22Rv1 (cell line): ENCODE results near the gene NLRC3.

ENCODE experiments used
- H3K27ac ChIP-seq: fragments of 450-650 bp; 2 replicates; pipeline ENCODE4 v1.5.1; 2017
- ZFX ChIP-seq: fragments of 450-650 bp; IDR thresholded peaks from 2 replicates; pipeline ENCODE4 v1.6.1; 2017; ENCODE audit warnings: antibody characterized with exemption, borderline replicate concordance
- TF ChIP-seq, protein P1 (sequence below): fragments of 450-650 bp; IDR thresholded peaks from 2 replicates; pipeline ENCODE4 v1.5.1; 2017; ENCODE audit warnings: mild to moderate bottlenecking

NLRC3 gene

DNA sequence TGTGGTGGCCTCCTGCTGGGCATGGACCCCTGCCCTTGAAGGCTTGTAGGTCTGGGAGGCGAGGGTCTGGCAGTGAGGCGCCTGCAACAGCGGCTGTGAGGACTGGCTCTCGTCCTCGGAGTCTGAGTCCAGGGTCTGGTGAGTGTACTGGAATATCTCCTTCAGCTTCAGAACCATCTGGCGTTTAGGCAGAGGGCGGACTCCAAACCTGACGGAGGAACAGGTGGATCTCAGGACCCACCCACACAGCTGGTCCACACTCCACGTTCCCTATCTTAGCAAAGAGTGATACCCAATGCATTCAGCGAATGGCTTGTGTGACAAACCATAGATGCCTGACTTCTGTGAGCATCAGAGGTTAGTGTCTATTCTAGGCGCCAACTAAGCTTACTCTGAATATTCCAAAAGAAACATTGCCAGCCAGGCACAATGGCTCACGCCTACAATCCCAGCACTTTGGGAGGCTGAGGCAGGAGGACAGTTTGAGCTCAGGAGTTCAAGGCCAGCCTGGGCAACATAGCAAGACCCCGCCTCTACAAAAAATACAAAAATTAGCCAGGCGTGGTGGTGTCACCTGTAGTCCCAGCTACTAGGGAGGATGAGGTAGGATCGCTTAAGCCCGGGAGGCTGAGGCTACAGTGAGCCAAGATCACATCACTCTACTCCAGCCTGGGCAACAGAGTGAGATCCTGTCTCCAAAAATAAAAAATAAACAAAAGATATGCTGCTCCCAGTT lies 6.3 kb upstream of the NLRC3 start:
- no peak for TF ChIP-seq ZFX
- TF ChIP-seq, protein P1, sequence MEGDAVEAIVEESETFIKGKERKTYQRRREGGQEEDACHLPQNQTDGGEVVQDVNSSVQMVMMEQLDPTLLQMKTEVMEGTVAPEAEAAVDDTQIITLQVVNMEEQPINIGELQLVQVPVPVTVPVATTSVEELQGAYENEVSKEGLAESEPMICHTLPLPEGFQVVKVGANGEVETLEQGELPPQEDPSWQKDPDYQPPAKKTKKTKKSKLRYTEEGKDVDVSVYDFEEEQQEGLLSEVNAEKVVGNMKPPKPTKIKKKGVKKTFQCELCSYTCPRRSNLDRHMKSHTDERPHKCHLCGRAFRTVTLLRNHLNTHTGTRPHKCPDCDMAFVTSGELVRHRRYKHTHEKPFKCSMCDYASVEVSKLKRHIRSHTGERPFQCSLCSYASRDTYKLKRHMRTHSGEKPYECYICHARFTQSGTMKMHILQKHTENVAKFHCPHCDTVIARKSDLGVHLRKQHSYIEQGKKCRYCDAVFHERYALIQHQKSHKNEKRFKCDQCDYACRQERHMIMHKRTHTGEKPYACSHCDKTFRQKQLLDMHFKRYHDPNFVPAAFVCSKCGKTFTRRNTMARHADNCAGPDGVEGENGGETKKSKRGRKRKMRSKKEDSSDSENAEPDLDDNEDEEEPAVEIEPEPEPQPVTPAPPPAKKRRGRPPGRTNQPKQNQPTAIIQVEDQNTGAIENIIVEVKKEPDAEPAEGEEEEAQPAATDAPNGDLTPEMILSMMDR = no peak
- no peak overlapping the region for H3K27ac ChIP-seq

DNA sequence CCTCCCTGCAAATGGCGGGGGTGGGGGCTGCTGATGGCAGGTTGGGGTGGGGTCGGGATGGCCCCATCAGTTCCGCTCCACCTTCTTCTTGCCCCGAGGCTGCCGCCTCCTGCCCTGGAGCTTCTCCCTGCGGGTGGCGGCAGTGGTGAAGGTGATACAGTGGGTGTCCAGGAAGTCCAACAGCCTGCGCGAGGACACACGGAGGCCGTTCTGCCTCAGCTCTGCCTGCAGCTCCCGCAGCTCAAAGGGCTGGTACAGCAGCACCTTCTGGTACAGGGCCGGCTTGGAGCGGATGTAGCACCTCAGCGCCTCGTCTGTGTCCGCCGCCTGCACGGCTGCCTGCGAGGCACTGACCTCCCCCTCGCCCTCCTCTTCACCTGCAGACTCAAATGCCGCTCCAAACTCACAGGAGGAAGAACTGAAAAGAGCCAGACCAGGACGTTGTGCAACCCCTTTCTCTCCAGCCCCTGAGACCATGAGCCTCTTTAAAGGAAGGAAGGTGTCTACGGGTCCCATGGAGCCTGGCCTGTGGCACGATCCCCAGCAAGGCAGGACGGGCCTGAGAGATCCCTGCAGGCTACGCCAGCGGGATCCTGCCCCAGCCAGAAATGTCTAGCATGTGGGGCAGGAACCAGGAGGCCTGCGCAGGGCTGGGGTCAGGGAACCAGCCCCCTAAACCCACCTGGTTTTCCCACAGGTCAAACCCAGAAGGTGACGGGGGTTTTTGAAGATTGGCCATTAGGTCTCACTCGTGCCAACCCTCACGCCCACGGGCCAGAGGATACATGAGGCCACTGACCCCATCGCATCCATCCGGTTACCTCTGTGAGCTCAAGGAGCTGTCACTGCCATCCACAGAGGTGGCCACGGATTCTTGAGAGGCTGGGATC lies 5.3 kb upstream of the NLRC3 start:
- TF ChIP-seq, protein P1 = no peak
- no peak for TF ChIP-seq ZFX

DNA sequence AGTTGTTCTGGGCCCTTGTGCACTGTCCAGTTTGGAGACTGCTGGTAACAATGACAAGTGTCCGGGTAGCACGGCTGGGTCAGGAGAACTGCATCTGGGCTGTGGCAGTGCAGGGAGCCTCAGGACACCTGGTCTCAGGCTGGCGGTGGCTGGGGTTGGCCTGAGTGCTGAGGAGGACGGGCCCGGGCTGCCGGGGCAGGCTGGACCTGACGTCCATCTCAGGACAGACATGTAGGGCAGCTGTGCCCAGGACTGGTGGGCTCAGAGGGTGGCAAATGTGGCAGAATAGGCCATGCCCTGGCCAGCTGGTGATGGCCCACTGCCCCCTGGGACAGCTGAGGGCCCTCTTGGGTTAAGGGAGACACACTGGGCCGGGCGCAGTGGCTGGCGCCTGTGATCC lies 4.2 kb upstream of the NLRC3 start:
- no peak overlapping the region for H3K27ac ChIP-seq
- TF ChIP-seq ZFX = no peak
- TF ChIP-seq, protein P1 = no peak

More for the DNA sequence above, 5.3 kb upstream of the NLRC3 start:
- no peak overlapping the region for H3K27ac ChIP-seq

DNA sequence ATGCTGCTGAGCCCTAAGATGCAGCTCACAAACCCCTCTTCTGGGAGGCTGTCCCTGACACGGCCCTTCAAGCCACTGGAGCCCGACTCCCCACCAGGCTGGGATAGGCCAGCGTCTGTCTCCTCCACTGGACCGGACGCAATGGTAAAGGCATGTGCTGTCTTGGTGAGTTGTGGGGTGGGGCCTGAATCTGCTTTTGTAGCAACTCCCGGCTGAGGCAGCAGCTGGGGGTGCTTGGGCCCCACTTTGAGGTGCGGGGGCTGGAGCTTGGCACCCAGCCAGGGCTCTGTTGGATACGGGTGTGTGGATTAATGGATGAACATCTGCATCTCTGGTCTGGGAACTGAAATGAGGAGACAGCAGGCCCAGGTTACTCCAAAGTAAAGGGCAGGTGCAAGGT lies 3.5 kb upstream of the NLRC3 start:
- TF ChIP-seq, protein P1 = no peak
- TF ChIP-seq ZFX = no peak
- no peak overlapping the region for H3K27ac ChIP-seq

DNA sequence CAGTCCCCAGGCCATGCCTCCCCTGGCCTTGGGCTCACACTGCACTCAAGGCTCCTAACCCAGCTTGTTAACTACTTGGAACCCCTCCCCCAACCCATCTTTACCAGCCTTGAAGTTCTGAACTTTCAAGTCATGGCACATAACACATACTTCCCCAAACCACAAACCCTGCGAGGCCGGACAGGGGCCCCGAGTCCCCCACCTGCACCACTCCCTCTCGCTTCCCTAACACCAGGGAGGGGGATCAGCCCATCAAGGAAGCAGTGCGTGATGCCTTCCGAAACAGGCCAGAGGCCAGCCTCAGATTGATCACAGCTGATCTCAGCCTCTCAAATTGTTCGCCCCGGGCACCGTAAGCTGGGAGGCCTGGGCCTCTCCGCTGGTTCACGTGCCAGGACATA lies 3.0 kb upstream of the NLRC3 start:
- TF ChIP-seq ZFX = no peak
- TF ChIP-seq, protein P1 = no peak
- no peak overlapping the region for H3K27ac ChIP-seq

DNA sequence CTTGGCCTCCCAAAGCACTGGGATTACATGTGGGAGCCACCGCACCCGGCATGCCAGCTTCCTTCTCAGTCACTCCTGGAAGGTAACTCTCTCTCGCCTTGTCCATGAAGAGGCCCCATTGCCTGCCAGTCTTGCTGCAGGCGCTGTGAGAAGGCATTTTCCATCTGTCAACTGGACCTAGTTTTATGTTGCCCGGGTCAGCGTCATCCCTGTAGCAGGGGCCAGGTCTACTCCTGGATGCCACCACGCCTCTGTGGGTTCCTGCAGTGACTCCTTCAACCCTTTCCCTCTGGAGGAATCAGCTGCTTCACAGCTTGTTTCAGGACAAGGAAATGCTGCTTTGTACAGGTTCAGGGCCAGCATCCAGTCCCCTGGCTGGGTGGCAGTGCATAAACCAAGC lies 2.6 kb upstream of the NLRC3 start:
- no peak for TF ChIP-seq ZFX
- TF ChIP-seq, protein P1 = no peak
- H3K27ac ChIP-seq = no peak overlapping the region
